ENCODE results near the gene FBXL17. TPM values are rescaled to one million over a fixed set of nuclear protein-coding genes. Genes with fewer than 3 reads are reported as not detected.

The FBXL17 gene
- polyA plus RNA-seq, 2 of the 4 experiments (the other 2 are of a cell fraction) = 8.7 to 9.1 TPM

GRCh38 chr5:107937204-107937603, 444.7 kb downstream of the FBXL17 start:
- Histone ChIP-seq H3K9me3 (no peaks in the 10 kb centered on the region), H3K27ac (no peak overlapping the region), H3K4me2 (no peak overlapping the region), H3K4me3 (no peak overlapping the region), H3K4me1 (no peaks in the 10 kb centered on the region)
- CTCF ChIA-PET = interaction anchor here (1.1 kb wide), 1 partner anchor 13 kb away, joined by 3 read pairs; no protein-coding TSS in a partner anchor
- POLR2A ChIA-PET = no interaction called here
- no peak for ATAC-seq
- TF ChIP-seq TP53 (CRISPR knock-in tag; IDR thresholded peaks at IDR 0.05) = no peak
- no peak for TF ChIP-seq HOXB13 (CRISPR knock-in tag; IDR thresholded peaks at IDR 0.05; ENCODE audit: low read depth)
- no peak for TF ChIP-seq KDM1A (IDR thresholded peaks at IDR 0.05; ENCODE audit: low read depth)
- no peak for TF ChIP-seq RAD21 (conservative IDR thresholded peaks at IDR 0.05 in 1 of 2, IDR thresholded peaks at IDR 0.05 in 1 of 2)
- TF ChIP-seq FOSB (CRISPR knock-in tag; IDR thresholded peaks at IDR 0.05) = no peak
- no peak for TF ChIP-seq RFX5 (IDR thresholded peaks at IDR 0.05)
- TF ChIP-seq HES2 (IDR thresholded peaks at IDR 0.05) = no peak
- no peak for TF ChIP-seq E2F6 (IDR thresholded peaks at IDR 0.05; ENCODE audit: borderline replicate concordance, low read depth)
- no peak for TF ChIP-seq POLR2AphosphoS2 (conservative IDR thresholded peaks at IDR 0.05; ENCODE audit: low read length)
- WGBS (ENCODE audit: missing lambda C conversion rate) = 91% methylated on average over 5 of the region's 5 CpGs
- DNase-seq (ENCODE audit: low read depth in 1 of 2, low spot score in 1 of 2) = no peak
- no peak for FAIRE-seq

GRCh38 chr5:107936515-107936914, 445.4 kb downstream of the FBXL17 start:
- no peak overlapping the region for H3K4me2 ChIP-seq
- no peak overlapping the region for H3K27ac ChIP-seq
- DNase-seq (ENCODE audit: low read depth in 1 of 2, low spot score in 1 of 2) = no peak
- no peak overlapping the region for H3K4me3 ChIP-seq
- FAIRE-seq = no peak
- WGBS (ENCODE audit: missing lambda C conversion rate) = 13% methylated on average over 1 of the region's 1 CpG
- ChIA-PET CTCF (interaction anchor here (1.1 kb wide), 1 partner anchor 12 kb away, joined by 3 read pairs; no protein-coding TSS in a partner anchor), POLR2A (no interaction called here)
- no peaks in the 10 kb centered on the region for H3K9me3 ChIP-seq
- TF ChIP-seq TP53 (CRISPR knock-in tag; IDR thresholded peaks at IDR 0.05) (no peak), KDM1A (IDR thresholded peaks at IDR 0.05; ENCODE audit: low read depth) (no peak), ATOH8 (CRISPR knock-in tag; IDR thresholded peaks at IDR 0.05; ENCODE audit: low read depth) (no peak)
- H3K4me1 ChIP-seq = no peaks in the 10 kb centered on the region
- ATAC-seq = no peak

- WGBS (ENCODE audit: missing lambda C conversion rate) = 83% methylated on average over 1 of the region's 1 CpG
- no peaks in the 10 kb centered on the region for H3K9me3 ChIP-seq
- POLR2A ChIA-PET = no interaction called here
- no peak overlapping the region for H3K4me3 ChIP-seq
- CTCF ChIA-PET = no interaction called here
- ATAC-seq = no peak
- H3K4me2 ChIP-seq = no peak overlapping the region
- no peaks in the 10 kb centered on the region for H3K4me1 ChIP-seq
- DNase-seq (ENCODE audit: low read depth in 1 of 2, low spot score in 1 of 2) = no peak
- no peak overlapping the region for H3K27ac ChIP-seq
- FAIRE-seq = no peak
- TF ChIP-seq GATA3 (IDR thresholded peaks at IDR 0.05; ENCODE audit: borderline replicate concordance) = no peak
- TF ChIP-seq ZSCAN20 (CRISPR knock-in tag; IDR thresholded peaks at IDR 0.05) = no peak
- TF ChIP-seq EHMT2 (IDR thresholded peaks at IDR 0.05; ENCODE audit: low read depth) = no peak
- TF ChIP-seq HOXB13 (CRISPR knock-in tag; IDR thresholded peaks at IDR 0.05; ENCODE audit: low read depth) = no peak
- no peak for TF ChIP-seq RARB (CRISPR knock-in tag; IDR thresholded peaks at IDR 0.05)
- no peak for TF ChIP-seq CBX8 (IDR thresholded peaks at IDR 0.05)
- TF ChIP-seq RNF2 (IDR thresholded peaks at IDR 0.05; ENCODE audit: borderline replicate concordance, low read depth) = no peak
- no peak for TF ChIP-seq SMC3 (IDR thresholded peaks at IDR 0.05)
- no peak for TF ChIP-seq HMGXB4 (CRISPR knock-in tag; IDR thresholded peaks at IDR 0.05; ENCODE audit: borderline replicate concordance)
- no peak for TF ChIP-seq RFX5 (IDR thresholded peaks at IDR 0.05)
- no peak for TF ChIP-seq HOXB5 (CRISPR knock-in tag; IDR thresholded peaks at IDR 0.05)
- no peak for TF ChIP-seq ZC3H11A (IDR thresholded peaks at IDR 0.05)
These were observed 446.3 kb downstream of the FBXL17 start for GRCh38 chr5:107935645-107936044.

Data from A549 (cell line).